Measurements from ENCODE around the gene KRT31. TPM values are rescaled to one million over a fixed set of nuclear protein-coding genes. Genes with fewer than 3 reads are reported as not detected.
"Not testable (repeated sequence)": the region's sequence is repeated elsewhere in the genome, so short reads cannot be mapped to it uniquely, and the experiment has no call there.

KRT31 gene
- polyA plus RNA-seq, 4 donors, result not detected

- no peak for DNase-seq (ENCODE audit: low read depth in 4 of 4, low spot score in 2 of 4)
These were observed 5.1 kb downstream of the KRT31 start for GRCh38 chr17:41392278-41392677.

GRCh38 chr17:41391535-41391934, 5.9 kb downstream of the KRT31 start:
- DNase-seq (ENCODE audit: low read depth in 4 of 4, low spot score in 2 of 4), result no peak

GRCh38 chr17:41390411-41390938, 6.9 kb downstream of the KRT31 start:
- DNase-seq (ENCODE audit: low read depth in 4 of 4, low spot score in 2 of 4), result no peak

GRCh38 chr17:41387670-41388069, 9.7 kb downstream of the KRT31 start:
- DNase-seq (ENCODE audit: low read depth in 4 of 4, low spot score in 2 of 4), result no peak

- DNase-seq (ENCODE audit: low read depth in 4 of 4, low spot score in 2 of 4), result no peak
These were observed 11.2 kb downstream of the KRT31 start for GRCh38 chr17:41386227-41386626.

GRCh38 chr17:41383690-41384089, 13.7 kb downstream of the KRT31 start:
- DNase-seq (ENCODE audit: low read depth in 4 of 4, low spot score in 2 of 4), result no peak

GRCh38 chr17:41382394-41382793, 15.0 kb downstream of the KRT31 start:
- DNase-seq (ENCODE audit: low read depth in 4 of 4, low spot score in 2 of 4), result no peak

- not testable (repeated sequence) for DNase-seq (ENCODE audit: low read depth in 4 of 4, low spot score in 2 of 4)
These were observed 15.5 kb downstream of the KRT31 start, which contains the start of gene KRT34 for GRCh38 chr17:41381943-41382342. Gene KRT34 (minus strand): TSS chr17:41382306. CDS start chr17:41382246, 60 bp downstream.

GRCh38 chr17:41380091-41380490, 17.3 kb downstream of the KRT31 start:
- not testable (repeated sequence) for DNase-seq (ENCODE audit: low read depth in 4 of 4, low spot score in 2 of 4)

- no peak for DNase-seq (ENCODE audit: low read depth in 4 of 4, low spot score in 2 of 4)
These were observed 19.9 kb downstream of the KRT31 start for GRCh38 chr17:41377546-41377945.

GRCh38 chr17:41369713-41370112, 27.7 kb downstream of the KRT31 start, which contains the start of gene KRT33B:
Gene KRT33B (minus strand): TSS chr17:41369813. CDS start chr17:41369750, 63 bp downstream.
- DNase-seq (ENCODE audit: low read depth in 4 of 4, low spot score in 2 of 4), result no peak

- DNase-seq (ENCODE audit: low read depth in 4 of 4, low spot score in 2 of 4), result no peak
These were observed 28.4 kb downstream of the KRT31 start for GRCh38 chr17:41369023-41369422.

GRCh38 chr17:41367426-41368075, 29.9 kb downstream of the KRT31 start:
- DNase-seq (ENCODE audit: low read depth in 4 of 4, low spot score in 2 of 4), result no peak

- DNase-seq (ENCODE audit: low read depth in 4 of 4, low spot score in 2 of 4), result no peak
These were observed 31.3 kb downstream of the KRT31 start for GRCh38 chr17:41366070-41366469.

GRCh38 chr17:41363881-41364280, 33.5 kb downstream of the KRT31 start:
- DNase-seq (ENCODE audit: low read depth in 4 of 4, low spot score in 2 of 4), result no peak

GRCh38 chr17:41360296-41360995, 37.0 kb downstream of the KRT31 start:
- no peak for DNase-seq (ENCODE audit: low read depth in 4 of 4, low spot score in 2 of 4)

GRCh38 chr17:41354536-41354935, 42.9 kb downstream of the KRT31 start:
- DNase-seq (ENCODE audit: low read depth in 4 of 4, low spot score in 2 of 4), result no peak

- DNase-seq (ENCODE audit: low read depth in 4 of 4, low spot score in 2 of 4), result no peak
These were observed 44.6 kb downstream of the KRT31 start for GRCh38 chr17:41352597-41353366.

GRCh38 chr17:41351177-41351576, 46.2 kb downstream of the KRT31 start:
- no peak for DNase-seq (ENCODE audit: low read depth in 4 of 4, low spot score in 2 of 4)

GRCh38 chr17:41350381-41350878, 47.0 kb downstream of the KRT31 start, which contains the start of gene KRT33A:
Gene KRT33A (minus strand): TSS chr17:41350828. CDS start chr17:41350767, 61 bp downstream.
- not testable (repeated sequence) for DNase-seq (ENCODE audit: low read depth in 4 of 4, low spot score in 2 of 4)

All from left renal cortex interstitium (tissue), 4 donors.